SK-N-SH treated with all-trans-retinoic acid at 6 μM for 48 hours (cell line): ENCODE data around the gene IFT43.

ENCODE experiments used
- ATAC-seq: fragments of 200-7000 bp; cut with Tn5 transposase; 3 replicates; pipeline ENCODE4 v1.9.1; 2020; ENCODE audit warnings: mild to moderate bottlenecking, moderate library complexity
- ARNTL ChIP-seq: fragments of 450-650 bp; formaldehyde crosslinking; IDR thresholded peaks from 2 replicates; pipeline ENCODE4 v1.5.0; 2020; ENCODE audit warnings: low read depth, mild to moderate bottlenecking, moderate library complexity, borderline replicate concordance
- BACH2 ChIP-seq: fragments of 250-450 bp; sonication (Bioruptor Pico); IDR thresholded peaks from 2 replicates; pipeline ENCODE4 v1.9.0; 2021; ENCODE audit warnings: mild to moderate bottlenecking, borderline replicate concordance
- CREB5 ChIP-seq: fragments of 250-450 bp; sonication (Bioruptor Pico); IDR thresholded peaks from 2 replicates; pipeline ENCODE4 v1.5.1; 2020; ENCODE audit warnings: low read depth, mild to moderate bottlenecking, moderate library complexity
- CSDC2 ChIP-seq: fragments of 250-450 bp; sonication (Bioruptor Pico); IDR thresholded peaks from 2 replicates; pipeline ENCODE4 v1.5.0; 2020; ENCODE audit warnings: mild to moderate bottlenecking, moderate library complexity
- CSRNP3 ChIP-seq: fragments of 250-450 bp; sonication (Bioruptor Pico); IDR thresholded peaks from 2 replicates; pipeline ENCODE4 v1.5.1; 2021; ENCODE audit warnings: mild to moderate bottlenecking, moderate library complexity
- ESRRG ChIP-seq: fragments of 250-450 bp; sonication (Bioruptor Pico); IDR thresholded peaks from 2 replicates; pipeline ENCODE4 v1.6.1; 2021; ENCODE audit warnings: mild to moderate bottlenecking
- OSR1 ChIP-seq: fragments of 250-450 bp; sonication (Bioruptor Pico); IDR thresholded peaks from 2 replicates; pipeline ENCODE4 v1.8.0; 2022; ENCODE audit warnings: moderate library complexity, mild to moderate bottlenecking, inconsistent platforms
- PATZ1 ChIP-seq: fragments of 250-450 bp; sonication (Bioruptor Pico); IDR thresholded peaks from 2 replicates; pipeline ENCODE4 v1.8.0; 2020; ENCODE audit warnings: mild to moderate bottlenecking, moderate library complexity, borderline replicate concordance
- POU6F1 ChIP-seq: fragments of 250-450 bp; sonication (Bioruptor Pico); IDR thresholded peaks from 2 replicates; pipeline ENCODE4 v1.8.0; 2021; ENCODE audit warnings: low read depth, mild to moderate bottlenecking, moderate library complexity, borderline replicate concordance
- PPARA ChIP-seq: fragments of 250-450 bp; sonication (Bioruptor Pico); IDR thresholded peaks from 2 replicates; pipeline ENCODE4 v1.5.0; 2020; ENCODE audit warnings: mild to moderate bottlenecking, borderline replicate concordance
- RARB ChIP-seq: fragments of 250-450 bp; sonication (Bioruptor Pico); IDR thresholded peaks from 2 replicates; pipeline ENCODE4 v1.8.0; 2021; ENCODE audit warnings: mild to moderate bottlenecking, moderate library complexity
- SNAI2 ChIP-seq: fragments of 250-450 bp; sonication (Bioruptor Pico); IDR thresholded peaks from 2 replicates; pipeline ENCODE4 v1.5.0; 2020; ENCODE audit warnings: mild to moderate bottlenecking, moderate library complexity
- TCF4 ChIP-seq: fragments of 250-450 bp; sonication (Bioruptor Pico); IDR thresholded peaks from 2 replicates; pipeline ENCODE4 v1.8.0; 2021; ENCODE audit warnings: mild to moderate bottlenecking, moderate library complexity, borderline replicate concordance
- TOX ChIP-seq: fragments of 250-450 bp; sonication (Bioruptor Pico); IDR thresholded peaks from 2 replicates; pipeline ENCODE4 v1.8.0; 2021; ENCODE audit warnings: mild to moderate bottlenecking, moderate library complexity, borderline replicate concordance
- TSHZ2 ChIP-seq: fragments of 250-450 bp; sonication (Bioruptor Pico); IDR thresholded peaks from 2 replicates; pipeline ENCODE4 v1.5.0; 2020; ENCODE audit warnings: mild to moderate bottlenecking, moderate library complexity
- ZC3H10 ChIP-seq: fragments of 250-450 bp; sonication (Bioruptor Pico); IDR thresholded peaks from 2 replicates; pipeline ENCODE4 v1.5.1; 2021; ENCODE audit warnings: mild to moderate bottlenecking, moderate library complexity
- ZFP30 ChIP-seq: fragments of 450-650 bp; formaldehyde crosslinking; IDR thresholded peaks from 2 replicates; pipeline ENCODE4 v1.5.0; 2022; ENCODE audit warnings: mild to moderate bottlenecking, moderate library complexity
- ZNF565 ChIP-seq: fragments of 450-650 bp; formaldehyde crosslinking; conservative IDR thresholded peaks from 2 replicates; pipeline ENCODE4 v1.5.0; 2020; ENCODE audit warnings: low read depth, mild to moderate bottlenecking, moderate library complexity
- ZNF70 ChIP-seq: fragments of 450-650 bp; formaldehyde crosslinking; IDR thresholded peaks from 2 replicates; pipeline ENCODE4 v1.5.0; 2020; ENCODE audit warnings: mild to moderate bottlenecking, moderate library complexity
- ZNF8 ChIP-seq: fragments of 450-650 bp; formaldehyde crosslinking; IDR thresholded peaks from 2 replicates; pipeline ENCODE4 v1.5.0; 2020; ENCODE audit warnings: mild to moderate bottlenecking, moderate library complexity

The IFT43 gene

GRCh38 chr14:75977582-75977943, 8.0 kb upstream of the IFT43 start:
- TF ChIP-seq ZNF70 (CRISPR knock-in tag) = no peak
- TF ChIP-seq ZNF8 (CRISPR knock-in tag) = no peak
- no peak for TF ChIP-seq TOX (CRISPR knock-in tag)
- TF ChIP-seq TCF4 (CRISPR knock-in tag) = no peak
- no peak for TF ChIP-seq ARNTL (CRISPR knock-in tag)
- ATAC-seq = no peak

GRCh38 chr14:75978249-75978731, 7.3 kb upstream of the IFT43 start:
- TF ChIP-seq POU6F1 (CRISPR knock-in tag) = no peak
- TF ChIP-seq BACH2 (CRISPR knock-in tag) = no peak
- no peak for ATAC-seq

- peak; percentile 44; the same call in 2 of the 3 replicates for ATAC-seq
- no peak for TF ChIP-seq TOX (CRISPR knock-in tag)
Measured at GRCh38 chr14:75979071-75979571, 6.4 kb upstream of the IFT43 start.

- TF ChIP-seq ARNTL (CRISPR knock-in tag) = no peak
- TF ChIP-seq CSDC2 (CRISPR knock-in tag) = no peak
- ATAC-seq = no peak
Measured at GRCh38 chr14:75979648-75980565, 5.7 kb upstream of the IFT43 start.

- TF ChIP-seq ARNTL (CRISPR knock-in tag) (no peak), ZC3H10 (no peak), SNAI2 (CRISPR knock-in tag) (no peak), CREB5 (no peak), TCF4 (CRISPR knock-in tag) (no peak), CSDC2 (CRISPR knock-in tag) (no peak), PPARA (no peak), RARB (CRISPR knock-in tag) (no peak), ESRRG (CRISPR knock-in tag) (no peak), POU6F1 (CRISPR knock-in tag) (no peak), ZNF8 (CRISPR knock-in tag) (no peak), CSRNP3 (CRISPR knock-in tag) (no peak), BACH2 (CRISPR knock-in tag) (no peak), ZNF70 (CRISPR knock-in tag) (no peak), ZFP30 (no peak), ZNF565 (CRISPR knock-in tag) (no peak), OSR1 (CRISPR knock-in tag) (no peak), PATZ1 (CRISPR knock-in tag) (no peak), TSHZ2 (CRISPR knock-in tag) (no peak)
- ATAC-seq = no peak
Measured at GRCh38 chr14:75980856-75981255, 4.7 kb upstream of the IFT43 start.
